Glutamatergic neuron (in vitro differentiated cells): Measurements from ENCODE around the gene GRAMD1A. TPM values are rescaled to one million over a fixed set of nuclear protein-coding genes. Genes with fewer than 3 reads are reported as not detected.
"Not testable (repeated sequence)": the region's sequence is repeated elsewhere in the genome, so short reads cannot be mapped to it uniquely, and the experiment has no call there.

Experiments used
- DNase-seq: peaks from one replicate; pipeline ENCODE4 v3.0.0; 2022
- H3K27ac Mint-ChIP-seq: one replicate; pipeline ENCODE4 v1.8.0; 2020; ENCODE audit warnings: mild to moderate bottlenecking, mixed read lengths, inconsistent platforms; ENCODE audit not compliant: unreplicated experiment
- H3K27me3 Mint-ChIP-seq: one replicate; pipeline ENCODE4 v1.8.0; 2020; ENCODE audit warnings: mild to moderate bottlenecking, moderate library complexity, mixed read lengths, inconsistent platforms; ENCODE audit not compliant: unreplicated experiment
- H3K36me3 Mint-ChIP-seq: one replicate; pipeline ENCODE4 v1.8.0; 2020; ENCODE audit warnings: mild to moderate bottlenecking, mixed read lengths, inconsistent platforms; ENCODE audit not compliant: unreplicated experiment
- H3K4me1 Mint-ChIP-seq: one replicate; pipeline ENCODE4 v1.8.0; 2020; ENCODE audit warnings: mild to moderate bottlenecking, low read depth, mixed read lengths, inconsistent platforms; ENCODE audit not compliant: unreplicated experiment
- H3K4me3 Mint-ChIP-seq: one replicate; pipeline ENCODE4 v1.8.0; 2020; ENCODE audit warnings: mild to moderate bottlenecking, mixed read lengths, inconsistent platforms; ENCODE audit not compliant: unreplicated experiment
- H3K9me3 Mint-ChIP-seq: one replicate; pipeline ENCODE4 v1.8.0; 2020; ENCODE audit warnings: mild to moderate bottlenecking, moderate library complexity, mixed read lengths, inconsistent platforms; ENCODE audit not compliant: unreplicated experiment
- total RNA-seq: library from RNA; stranded (reverse); fragmentation: NEBNext Ultra II Directional; extraction: Animal tissue kit (Norgen Biotek cat#: 25700); gene quantifications from one replicate; pipeline ENCODE4 v1.2.1, GENCODE V29; 2021; ENCODE audit not compliant: unreplicated experiment
- TF ChIP-seq, protein P1 (sequence below): fragments of 200-600 bp; sonication (generic); IDR thresholded peaks from one replicate; pipeline ENCODE4 v1.5.0; 2021; ENCODE audit not compliant: partially characterized antibody, unreplicated experiment

GRAMD1A gene
- total RNA-seq, 1 donor from 2014 or later, result 220 TPM

GRCh38 chr19:34994643-34995541 is 5.2 kb upstream of the GRAMD1A start:
- H3K4me3 Mint-ChIP-seq, result no peak overlapping the region
- no peak for DNase-seq
- TF ChIP-seq, protein P1, sequence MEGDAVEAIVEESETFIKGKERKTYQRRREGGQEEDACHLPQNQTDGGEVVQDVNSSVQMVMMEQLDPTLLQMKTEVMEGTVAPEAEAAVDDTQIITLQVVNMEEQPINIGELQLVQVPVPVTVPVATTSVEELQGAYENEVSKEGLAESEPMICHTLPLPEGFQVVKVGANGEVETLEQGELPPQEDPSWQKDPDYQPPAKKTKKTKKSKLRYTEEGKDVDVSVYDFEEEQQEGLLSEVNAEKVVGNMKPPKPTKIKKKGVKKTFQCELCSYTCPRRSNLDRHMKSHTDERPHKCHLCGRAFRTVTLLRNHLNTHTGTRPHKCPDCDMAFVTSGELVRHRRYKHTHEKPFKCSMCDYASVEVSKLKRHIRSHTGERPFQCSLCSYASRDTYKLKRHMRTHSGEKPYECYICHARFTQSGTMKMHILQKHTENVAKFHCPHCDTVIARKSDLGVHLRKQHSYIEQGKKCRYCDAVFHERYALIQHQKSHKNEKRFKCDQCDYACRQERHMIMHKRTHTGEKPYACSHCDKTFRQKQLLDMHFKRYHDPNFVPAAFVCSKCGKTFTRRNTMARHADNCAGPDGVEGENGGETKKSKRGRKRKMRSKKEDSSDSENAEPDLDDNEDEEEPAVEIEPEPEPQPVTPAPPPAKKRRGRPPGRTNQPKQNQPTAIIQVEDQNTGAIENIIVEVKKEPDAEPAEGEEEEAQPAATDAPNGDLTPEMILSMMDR, result no peak
- H3K9me3 Mint-ChIP-seq, result peaks cover 7% of the 10 kb centered on the region
- peaks cover 7% of the 10 kb centered on the region for H3K4me1 Mint-ChIP-seq
- peaks cover 9% of the 10 kb centered on the region for H3K27me3 Mint-ChIP-seq
- no peaks in the 10 kb centered on the region for H3K36me3 Mint-ChIP-seq
- H3K27ac Mint-ChIP-seq, result no peak overlapping the region

- Mint-ChIP-seq H3K36me3 (no peaks in the 10 kb centered on the region), H3K4me1 (peaks cover 7% of the 10 kb centered on the region), H3K9me3 (peaks cover 7% of the 10 kb centered on the region), H3K27ac (no peak overlapping the region), H3K4me3 (no peak overlapping the region), H3K27me3 (peaks cover 9% of the 10 kb centered on the region)
- TF ChIP-seq, protein P1, result no peak
- no peak for DNase-seq
Measured at GRCh38 chr19:34995551-34995950, 4.6 kb upstream of the GRAMD1A start.

DNA sequence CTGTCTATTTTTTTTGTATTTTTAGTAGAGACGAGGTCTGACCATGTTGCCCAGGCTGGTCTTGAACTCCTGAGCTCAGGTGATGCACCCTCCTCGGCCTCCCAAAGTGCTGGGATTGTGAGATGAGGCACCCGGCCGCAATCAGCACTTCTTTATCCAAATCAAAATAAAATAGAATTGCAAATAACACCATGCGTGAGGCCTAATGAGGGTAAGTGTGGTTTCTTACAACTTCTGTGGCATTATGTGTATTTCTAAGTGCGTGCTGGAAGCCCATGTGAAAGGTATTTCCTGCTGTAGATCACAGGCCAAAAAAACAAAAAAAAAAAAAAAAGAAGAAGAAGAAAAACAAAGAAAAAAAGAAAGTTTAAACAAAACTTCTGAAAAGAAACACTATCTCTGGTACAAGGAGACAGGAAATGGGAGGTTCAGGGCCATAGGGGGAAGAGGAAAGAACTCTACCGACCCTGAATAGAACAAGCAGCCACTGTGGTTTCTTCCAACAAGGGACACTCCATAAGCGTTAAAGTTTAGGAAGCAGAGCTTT is 3.0 kb upstream of the GRAMD1A start:
- Mint-ChIP-seq H3K4me3 (peak overlapping the region; percentile 43), H3K27ac (no peak overlapping the region), H3K27me3 (peaks cover 20% of the 10 kb centered on the region), H3K4me1 (peaks cover 16% of the 10 kb centered on the region), H3K9me3 (peaks cover 19% of the 10 kb centered on the region), H3K36me3 (peaks cover 5% of the 10 kb centered on the region)
- TF ChIP-seq, protein P1, result no peak
- no peak for DNase-seq

GRCh38 chr19:34998224-34998623 is 1.9 kb upstream of the GRAMD1A start:
- not testable (repeated sequence) for H3K4me3 Mint-ChIP-seq, H3K36me3 Mint-ChIP-seq, DNase-seq, H3K27ac Mint-ChIP-seq
- Mint-ChIP-seq H3K9me3 (peaks cover 22% of the 10 kb centered on the region), H3K4me1 (peaks cover 23% of the 10 kb centered on the region), H3K27me3 (peaks cover 22% of the 10 kb centered on the region)

DNA sequence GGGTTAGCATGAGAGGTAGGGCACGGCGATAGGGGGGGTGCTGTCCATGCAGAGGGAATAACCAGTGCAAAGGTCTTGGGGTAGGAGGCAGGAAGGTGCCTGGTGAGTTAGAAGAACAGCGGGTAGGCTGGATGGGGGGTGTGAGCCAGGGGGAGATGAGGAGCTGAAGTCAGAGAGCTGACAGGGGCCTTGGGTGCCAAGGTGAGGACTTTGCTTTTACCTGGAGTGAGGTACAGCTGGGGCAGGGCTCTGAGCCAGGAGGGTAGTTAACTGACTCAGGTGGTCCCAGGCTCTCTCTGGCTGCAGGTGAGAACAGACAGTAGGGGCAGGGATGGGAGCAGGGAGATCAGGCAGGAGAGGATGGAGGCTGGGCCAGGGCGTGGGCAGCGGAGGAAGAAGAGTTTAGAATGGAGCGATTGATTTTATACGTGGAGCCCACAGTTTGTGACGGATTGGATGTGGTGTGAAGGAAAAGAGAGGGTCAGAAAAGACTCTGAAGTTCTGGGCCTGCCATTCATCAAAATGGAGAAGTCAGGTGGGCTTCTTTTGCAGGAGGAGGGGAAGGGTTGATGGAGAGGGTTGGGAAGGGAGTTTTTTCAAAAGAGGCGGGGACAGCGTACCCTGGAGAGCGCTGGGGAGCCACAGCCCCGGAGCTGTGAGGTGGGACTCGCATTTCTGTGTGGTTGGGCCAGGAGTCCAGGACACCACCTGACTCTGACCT is 1.2 kb upstream of the GRAMD1A start:
- DNase-seq, result peak; percentile 47
- peak overlapping the region; percentile 89 for H3K4me3 Mint-ChIP-seq
- peaks cover 24% of the 10 kb centered on the region for H3K4me1 Mint-ChIP-seq
- peaks cover 22% of the 10 kb centered on the region for H3K27me3 Mint-ChIP-seq
- peak overlapping the region; percentile 95 for H3K27ac Mint-ChIP-seq
- TF ChIP-seq, protein P1, result no peak
- H3K9me3 Mint-ChIP-seq, result peaks cover 19% of the 10 kb centered on the region
- peaks cover 5% of the 10 kb centered on the region for H3K36me3 Mint-ChIP-seq
